ENCODE data around the gene KCNA10.

The KCNA10 gene

DNA sequence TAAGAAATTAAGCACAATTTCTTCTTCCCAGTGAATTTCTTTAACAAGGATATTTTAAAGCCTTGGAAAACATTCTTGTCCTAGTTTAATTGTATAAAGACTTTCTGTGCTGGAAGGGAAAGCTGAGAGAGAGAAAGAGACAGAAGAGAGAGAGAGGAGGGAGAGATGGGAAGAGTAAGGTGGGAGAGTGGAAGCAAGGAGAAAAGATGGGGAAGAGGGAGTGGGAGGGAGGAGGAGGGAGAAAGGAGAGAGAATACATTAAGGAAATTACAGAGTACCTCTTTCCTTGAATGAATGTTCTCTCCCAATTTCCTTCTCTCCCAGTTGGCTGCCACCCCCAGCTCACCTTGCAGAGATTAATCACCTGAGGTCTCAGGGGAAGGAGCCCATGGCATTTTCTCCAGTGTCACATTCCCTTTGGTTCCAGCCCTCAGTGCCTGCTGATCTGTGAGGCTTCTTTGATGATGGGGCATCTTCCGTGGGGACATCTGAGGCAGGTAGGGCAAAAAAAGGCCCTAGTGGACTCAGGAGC is 32.4 kb upstream of the KCNA10 start:
- Histone ChIP-seq H3K27me3 (ENCODE audit: control insufficient read depth in 2 of 2, insufficient read depth in 2 of 2, low read length in 2 of 2) (peaks cover 15 to 25% of the 10 kb centered on the region in 2 donors), H3K4me3 (ENCODE audit: low read length in 2 of 2) (no peak overlapping the region), H3K4me1 (ENCODE audit: control insufficient read depth in 2 of 2, insufficient read depth in 2 of 2, low read length in 2 of 2) (no peaks in the 10 kb centered on the region), H3K36me3 (ENCODE audit: control insufficient read depth in 2 of 2, insufficient read depth in 2 of 2, low read length in 2 of 2) (no peaks in the 10 kb centered on the region), H3K27ac (ENCODE audit: low read depth in 2 of 2, low read length in 2 of 2) (no peak overlapping the region), H3K9ac (ENCODE audit: low read depth in 1 of 2, low read length in 2 of 2) (no peak overlapping the region), H3K9me3 (ENCODE audit: control insufficient read depth in 2 of 2, low read length in 2 of 2) (no peaks in the 10 kb centered on the region)

DNA sequence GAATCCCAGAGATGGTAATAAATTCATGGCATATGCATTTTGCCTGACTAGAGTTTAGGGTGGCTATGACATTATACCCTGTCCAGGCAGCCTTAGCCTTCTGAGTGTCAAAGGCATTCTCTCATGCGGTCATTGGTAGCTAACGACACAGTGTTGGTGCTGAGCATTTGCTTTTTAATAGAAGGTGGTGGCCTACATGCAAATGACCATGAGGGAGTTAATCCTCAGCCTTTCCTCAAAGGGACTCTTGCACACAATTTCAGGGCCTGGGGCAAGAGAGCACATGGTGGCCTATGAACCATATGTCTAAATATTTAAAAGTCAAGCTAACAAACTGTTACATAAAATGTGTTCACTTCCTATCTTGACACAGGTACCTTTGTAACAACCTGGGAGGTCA is 30.9 kb upstream of the KCNA10 start:
- Histone ChIP-seq H3K4me3 (ENCODE audit: low read length in 2 of 2) (no peak overlapping the region), H3K4me1 (ENCODE audit: control insufficient read depth in 2 of 2, insufficient read depth in 2 of 2, low read length in 2 of 2) (no peaks in the 10 kb centered on the region), H3K9me3 (ENCODE audit: control insufficient read depth in 2 of 2, low read length in 2 of 2) (no peaks in the 10 kb centered on the region), H3K9ac (ENCODE audit: low read depth in 1 of 2, low read length in 2 of 2) (no peak overlapping the region), H3K36me3 (ENCODE audit: control insufficient read depth in 2 of 2, insufficient read depth in 2 of 2, low read length in 2 of 2) (no peaks in the 10 kb centered on the region), H3K27me3 (ENCODE audit: control insufficient read depth in 2 of 2, insufficient read depth in 2 of 2, low read length in 2 of 2) (peaks cover 4 to 11% of the 10 kb centered on the region in 2 donors), H3K27ac (ENCODE audit: low read depth in 2 of 2, low read length in 2 of 2) (no peak overlapping the region)

DNA sequence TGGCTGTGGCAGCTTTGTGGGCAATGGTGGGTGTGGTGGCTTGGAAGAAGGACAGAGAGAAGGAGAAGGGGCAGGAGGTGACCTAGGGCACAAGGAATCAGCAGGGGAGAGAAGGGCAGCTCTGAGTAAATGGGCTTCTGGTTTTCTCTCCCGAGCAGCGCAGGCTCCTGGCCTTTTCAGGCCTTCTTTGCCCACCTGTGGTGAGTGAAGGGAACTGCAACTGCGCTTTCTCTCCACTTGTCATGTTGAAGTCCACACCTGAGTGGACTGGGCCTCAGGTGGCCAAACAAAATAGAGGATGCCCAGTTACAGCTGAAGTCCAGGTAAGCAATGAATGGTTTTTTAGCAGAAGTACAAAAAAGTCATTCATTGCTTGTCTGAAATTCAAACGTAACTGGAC is 29.4 kb upstream of the KCNA10 start:
- peaks cover 0 to 6% of the 10 kb centered on the region in 2 donors for H3K27me3 ChIP-seq (ENCODE audit: control insufficient read depth in 2 of 2, insufficient read depth in 2 of 2, low read length in 2 of 2)
- no peak overlapping the region for H3K27ac ChIP-seq (ENCODE audit: low read depth in 2 of 2, low read length in 2 of 2)
- H3K4me1 ChIP-seq (ENCODE audit: control insufficient read depth in 2 of 2, insufficient read depth in 2 of 2, low read length in 2 of 2), result no peaks in the 10 kb centered on the region
- no peak overlapping the region for H3K9ac ChIP-seq (ENCODE audit: low read depth in 1 of 2, low read length in 2 of 2)
- H3K36me3 ChIP-seq (ENCODE audit: control insufficient read depth in 2 of 2, insufficient read depth in 2 of 2, low read length in 2 of 2), result no peaks in the 10 kb centered on the region
- H3K9me3 ChIP-seq (ENCODE audit: control insufficient read depth in 2 of 2, low read length in 2 of 2), result no peaks in the 10 kb centered on the region
- H3K4me3 ChIP-seq (ENCODE audit: low read length in 2 of 2), result no peak overlapping the region

DNA sequence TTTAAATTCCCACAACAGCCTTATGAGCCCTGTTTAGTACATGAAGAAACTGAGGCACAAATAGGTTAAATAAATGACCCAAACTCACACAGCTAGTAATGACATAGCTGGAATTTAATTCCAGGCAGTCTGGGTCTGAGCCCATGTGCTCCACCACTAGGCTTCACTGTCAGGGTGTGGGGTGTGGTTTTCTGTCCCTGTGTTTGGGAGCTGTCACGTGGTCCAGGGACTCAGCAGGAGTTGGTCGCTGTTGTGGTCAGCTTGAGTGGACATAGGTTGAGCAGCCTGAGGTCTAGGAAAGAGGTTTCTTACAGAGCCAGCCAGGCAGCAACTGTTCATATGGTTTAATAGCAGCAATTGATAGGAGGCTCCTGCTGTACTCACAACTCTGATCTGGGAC is 28.0 kb upstream of the KCNA10 start:
- Histone ChIP-seq H3K9ac (ENCODE audit: low read depth in 1 of 2, low read length in 2 of 2) (no peak overlapping the region), H3K27me3 (ENCODE audit: control insufficient read depth in 2 of 2, insufficient read depth in 2 of 2, low read length in 2 of 2) (no peaks in the 10 kb centered on the region), H3K9me3 (ENCODE audit: control insufficient read depth in 2 of 2, low read length in 2 of 2) (no peaks in the 10 kb centered on the region), H3K36me3 (ENCODE audit: control insufficient read depth in 2 of 2, insufficient read depth in 2 of 2, low read length in 2 of 2) (no peaks in the 10 kb centered on the region), H3K4me3 (ENCODE audit: low read length in 2 of 2) (no peak overlapping the region), H3K27ac (ENCODE audit: low read depth in 2 of 2, low read length in 2 of 2) (no peak overlapping the region), H3K4me1 (ENCODE audit: control insufficient read depth in 2 of 2, insufficient read depth in 2 of 2, low read length in 2 of 2) (no peaks in the 10 kb centered on the region)

DNA sequence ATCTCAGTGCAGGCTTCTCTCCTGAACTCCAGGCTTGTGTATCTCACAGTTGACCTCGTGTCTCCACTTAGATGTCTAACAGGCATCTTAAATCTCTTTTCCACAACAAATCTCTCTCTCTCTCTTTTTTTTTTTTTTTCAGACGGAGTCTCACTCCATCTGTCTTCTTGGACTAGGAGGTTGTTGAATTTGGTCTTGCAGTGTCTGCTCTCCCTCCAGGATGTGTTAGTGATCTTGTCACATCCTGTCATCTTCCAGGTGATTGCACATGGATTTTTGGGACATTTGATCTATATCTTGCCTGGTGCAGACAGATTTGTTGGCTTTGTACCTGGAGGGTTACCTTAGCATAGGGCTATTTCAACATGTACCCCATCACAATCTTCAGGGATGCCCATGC is 26.5 kb upstream of the KCNA10 start:
- Histone ChIP-seq H3K9ac (ENCODE audit: low read depth in 1 of 2, low read length in 2 of 2) (no peak overlapping the region), H3K4me3 (ENCODE audit: low read length in 2 of 2) (no peak overlapping the region), H3K9me3 (ENCODE audit: control insufficient read depth in 2 of 2, low read length in 2 of 2) (no peaks in the 10 kb centered on the region), H3K27me3 (ENCODE audit: control insufficient read depth in 2 of 2, insufficient read depth in 2 of 2, low read length in 2 of 2) (no peaks in the 10 kb centered on the region), H3K4me1 (ENCODE audit: control insufficient read depth in 2 of 2, insufficient read depth in 2 of 2, low read length in 2 of 2) (no peaks in the 10 kb centered on the region), H3K36me3 (ENCODE audit: control insufficient read depth in 2 of 2, insufficient read depth in 2 of 2, low read length in 2 of 2) (no peaks in the 10 kb centered on the region), H3K27ac (ENCODE audit: low read depth in 2 of 2, low read length in 2 of 2) (no peak overlapping the region)

DNA sequence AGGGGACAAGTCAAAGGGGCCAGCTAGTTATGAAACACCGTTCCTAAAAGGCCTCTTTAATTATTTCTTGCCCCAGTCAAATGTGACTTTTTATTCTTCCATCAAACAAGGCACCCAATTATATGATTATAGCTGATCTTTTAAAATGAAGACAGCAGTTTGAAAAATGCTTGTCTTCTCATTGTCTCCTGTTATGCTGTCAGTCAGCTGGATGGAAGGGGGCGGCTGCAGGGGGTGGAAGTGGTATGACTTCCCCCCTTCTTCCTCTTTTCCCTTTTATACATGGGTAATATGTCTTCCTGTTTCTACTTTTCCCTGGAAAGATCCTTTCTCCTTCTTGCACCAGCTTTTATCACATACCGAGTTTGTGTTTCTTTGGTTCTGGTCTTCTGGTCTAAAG is 25.8 kb upstream of the KCNA10 start:
- no peaks in the 10 kb centered on the region for H3K27me3 ChIP-seq (ENCODE audit: control insufficient read depth in 2 of 2, insufficient read depth in 2 of 2, low read length in 2 of 2)
- H3K4me1 ChIP-seq (ENCODE audit: control insufficient read depth in 2 of 2, insufficient read depth in 2 of 2, low read length in 2 of 2), result no peaks in the 10 kb centered on the region
- no peak overlapping the region for H3K9ac ChIP-seq (ENCODE audit: low read depth in 1 of 2, low read length in 2 of 2)
- H3K4me3 ChIP-seq (ENCODE audit: low read length in 2 of 2), result no peak overlapping the region
- H3K9me3 ChIP-seq (ENCODE audit: control insufficient read depth in 2 of 2, low read length in 2 of 2), result no peaks in the 10 kb centered on the region
- no peak overlapping the region for H3K27ac ChIP-seq (ENCODE audit: low read depth in 2 of 2, low read length in 2 of 2)
- H3K36me3 ChIP-seq (ENCODE audit: control insufficient read depth in 2 of 2, insufficient read depth in 2 of 2, low read length in 2 of 2), result no peaks in the 10 kb centered on the region

DNA sequence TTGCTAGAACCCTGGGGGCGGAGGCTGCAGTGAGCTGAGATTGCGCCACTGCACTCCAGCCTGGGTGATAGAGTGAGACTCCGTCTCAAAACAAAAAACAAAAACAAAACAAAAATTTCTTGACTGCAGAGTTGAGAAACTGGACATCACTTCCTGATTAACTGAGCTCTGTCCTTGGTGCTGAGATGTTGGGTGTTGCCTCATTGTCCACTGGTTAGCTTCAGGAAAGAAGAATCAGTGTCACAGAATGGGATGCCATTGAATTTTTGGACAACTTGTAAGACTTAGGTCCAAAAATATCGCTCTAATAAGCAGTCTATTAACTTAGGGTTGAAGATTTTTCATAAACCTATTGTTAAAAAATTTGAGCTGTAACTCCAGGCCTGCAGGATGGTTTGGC is 23.8 kb upstream of the KCNA10 start:
- Histone ChIP-seq H3K9ac (ENCODE audit: low read depth in 1 of 2, low read length in 2 of 2) (no peak overlapping the region), H3K4me3 (ENCODE audit: low read length in 2 of 2) (no peak overlapping the region), H3K27ac (ENCODE audit: low read depth in 2 of 2, low read length in 2 of 2) (no peak overlapping the region), H3K9me3 (ENCODE audit: control insufficient read depth in 2 of 2, low read length in 2 of 2) (no peaks in the 10 kb centered on the region), H3K27me3 (ENCODE audit: control insufficient read depth in 2 of 2, insufficient read depth in 2 of 2, low read length in 2 of 2) (no peaks in the 10 kb centered on the region), H3K4me1 (ENCODE audit: control insufficient read depth in 2 of 2, insufficient read depth in 2 of 2, low read length in 2 of 2) (no peaks in the 10 kb centered on the region), H3K36me3 (ENCODE audit: control insufficient read depth in 2 of 2, insufficient read depth in 2 of 2, low read length in 2 of 2) (no peaks in the 10 kb centered on the region)

DNA sequence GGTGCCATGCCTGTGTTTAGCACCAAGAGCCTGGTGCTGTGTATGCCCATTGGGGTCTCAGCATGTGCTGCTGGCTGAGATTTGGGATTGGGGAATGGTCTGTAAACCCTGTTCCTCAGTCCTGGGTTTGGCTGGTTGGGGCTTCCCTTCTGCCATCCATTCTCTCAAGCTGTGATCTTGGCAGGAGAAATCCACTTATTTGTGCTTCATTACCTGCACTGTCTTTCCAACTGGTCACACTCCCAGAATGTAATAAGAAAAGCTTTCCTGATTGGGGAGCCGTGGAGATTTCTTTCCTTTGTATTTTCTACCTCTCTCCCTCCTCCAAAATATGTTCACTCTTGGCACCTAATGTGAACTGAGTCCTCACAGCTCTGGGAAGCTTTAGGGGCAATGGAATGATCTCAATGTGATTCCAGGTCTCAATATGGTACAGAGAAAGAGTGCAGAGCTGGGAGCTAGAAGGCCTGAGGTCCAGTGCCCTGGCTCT is 23.0 kb upstream of the KCNA10 start:
- H3K9ac ChIP-seq (ENCODE audit: low read depth in 1 of 2, low read length in 2 of 2), result no peak overlapping the region
- no peaks in the 10 kb centered on the region for H3K9me3 ChIP-seq (ENCODE audit: control insufficient read depth in 2 of 2, low read length in 2 of 2)
- no peak overlapping the region for H3K27ac ChIP-seq (ENCODE audit: low read depth in 2 of 2, low read length in 2 of 2)
- H3K36me3 ChIP-seq (ENCODE audit: control insufficient read depth in 2 of 2, insufficient read depth in 2 of 2, low read length in 2 of 2), result no peaks in the 10 kb centered on the region
- H3K4me3 ChIP-seq (ENCODE audit: low read length in 2 of 2), result no peak overlapping the region
- no peaks in the 10 kb centered on the region for H3K4me1 ChIP-seq (ENCODE audit: control insufficient read depth in 2 of 2, insufficient read depth in 2 of 2, low read length in 2 of 2)
- no peaks in the 10 kb centered on the region for H3K27me3 ChIP-seq (ENCODE audit: control insufficient read depth in 2 of 2, insufficient read depth in 2 of 2, low read length in 2 of 2)

DNA sequence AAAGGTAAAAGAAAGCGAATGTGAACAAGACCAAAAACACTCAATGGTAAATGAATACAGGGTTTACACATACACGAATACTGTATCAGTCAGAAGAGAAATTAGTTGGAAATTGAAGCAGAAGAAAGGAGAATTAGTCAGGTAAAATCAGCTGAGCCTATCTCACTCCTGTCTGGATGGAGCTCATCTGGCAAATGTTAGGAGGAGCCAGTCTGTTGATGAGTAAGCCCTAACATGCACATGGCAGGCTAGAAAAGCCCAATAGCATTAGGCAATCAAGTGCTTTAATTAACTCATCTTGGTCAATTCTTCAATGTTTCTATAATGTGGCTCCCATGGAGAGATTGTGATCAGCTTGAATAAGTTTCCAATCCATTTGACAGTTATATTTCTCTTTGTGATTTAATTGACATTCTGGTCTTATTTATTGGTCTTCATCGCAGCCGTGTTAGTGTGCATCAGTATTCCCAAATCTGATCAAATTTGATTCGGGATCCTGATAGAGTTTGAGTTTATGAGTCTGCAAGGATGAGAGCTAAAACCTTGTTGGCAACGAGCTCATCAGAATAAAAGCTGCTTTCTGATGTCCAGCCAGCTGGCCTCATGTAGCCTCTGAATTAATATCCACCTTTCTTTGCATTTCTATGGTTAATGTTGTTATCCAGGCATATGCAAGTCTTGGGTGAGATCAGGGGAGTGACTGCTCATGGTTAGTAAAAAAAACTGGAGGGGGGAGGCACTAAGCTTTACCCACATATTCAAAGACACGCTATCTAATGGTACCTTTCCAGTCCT is 22.1 kb upstream of the KCNA10 start:
- no peaks in the 10 kb centered on the region for H3K9me3 ChIP-seq (ENCODE audit: control insufficient read depth in 2 of 2, low read length in 2 of 2)
- H3K27me3 ChIP-seq (ENCODE audit: control insufficient read depth in 2 of 2, insufficient read depth in 2 of 2, low read length in 2 of 2), result no peaks in the 10 kb centered on the region
- H3K9ac ChIP-seq (ENCODE audit: low read depth in 1 of 2, low read length in 2 of 2), result no peak overlapping the region
- no peaks in the 10 kb centered on the region for H3K4me1 ChIP-seq (ENCODE audit: control insufficient read depth in 2 of 2, insufficient read depth in 2 of 2, low read length in 2 of 2)
- H3K27ac ChIP-seq (ENCODE audit: low read depth in 2 of 2, low read length in 2 of 2), result no peak overlapping the region
- H3K36me3 ChIP-seq (ENCODE audit: control insufficient read depth in 2 of 2, insufficient read depth in 2 of 2, low read length in 2 of 2), result no peaks in the 10 kb centered on the region
- no peak overlapping the region for H3K4me3 ChIP-seq (ENCODE audit: low read length in 2 of 2)

DNA sequence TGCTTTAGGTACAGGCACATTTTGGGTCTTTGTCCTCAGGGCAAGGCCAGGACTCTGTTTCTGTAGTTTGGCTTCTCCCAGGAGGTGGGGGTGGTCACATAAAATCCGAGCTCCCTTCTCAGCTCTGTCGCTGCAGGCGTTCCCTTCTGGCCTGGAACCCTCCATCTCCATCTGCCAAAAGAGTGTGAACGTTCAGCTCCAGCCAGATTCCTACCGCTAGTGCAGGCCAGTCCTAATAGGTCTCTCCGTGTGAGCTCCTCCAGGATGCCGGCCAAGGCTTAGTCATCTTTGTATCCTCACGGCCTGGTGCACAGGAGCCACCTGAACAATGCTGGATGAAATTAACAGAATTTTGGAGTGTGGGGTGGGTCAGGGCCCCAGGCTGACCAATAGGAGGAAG is 19.9 kb upstream of the KCNA10 start:
- no peaks in the 10 kb centered on the region for H3K4me1 ChIP-seq (ENCODE audit: control insufficient read depth in 2 of 2, insufficient read depth in 2 of 2, low read length in 2 of 2)
- H3K36me3 ChIP-seq (ENCODE audit: control insufficient read depth in 2 of 2, insufficient read depth in 2 of 2, low read length in 2 of 2), result no peaks in the 10 kb centered on the region
- no peak overlapping the region for H3K9ac ChIP-seq (ENCODE audit: low read depth in 1 of 2, low read length in 2 of 2)
- H3K9me3 ChIP-seq (ENCODE audit: control insufficient read depth in 2 of 2, low read length in 2 of 2), result no peaks in the 10 kb centered on the region
- no peak overlapping the region for H3K27ac ChIP-seq (ENCODE audit: low read depth in 2 of 2, low read length in 2 of 2)
- H3K27me3 ChIP-seq (ENCODE audit: control insufficient read depth in 2 of 2, insufficient read depth in 2 of 2, low read length in 2 of 2), result no peaks in the 10 kb centered on the region
- H3K4me3 ChIP-seq (ENCODE audit: low read length in 2 of 2), result no peak overlapping the region

All from mucosa of rectum (tissue), 2 donors.